GM23338 (cell line): ENCODE data around the gene SLC16A7. TPM values are rescaled to one million over a fixed set of nuclear protein-coding genes. Genes with fewer than 3 reads are reported as not detected.

Experiments
- ATAC-seq: fragments of 200-7000 bp; cut with Tn5 transposase; 3 replicates; pipeline ENCODE4 v1.9.1; 2020
- DNase-seq: peaks from one replicate; pipeline ENCODE4 v3.0.0-alpha.2; 2015; ENCODE audit warnings: low spot score
- H2AFZ ChIP-seq: fragments of 200-600 bp; sonication (generic); 2 replicates; pipeline ENCODE4 v1.8.0; 2016; ENCODE audit warnings: antibody characterized with exemption, mild to moderate bottlenecking, moderate library complexity
- H3F3A ChIP-seq: fragments of 200-600 bp; sonication (generic); replicated peaks from 2 replicates; pipeline ENCODE4 v1.8.0; 2017; ENCODE audit warnings: antibody characterized with exemption, mixed run types, low read depth
- H3K27ac ChIP-seq: fragments of 200-600 bp; sonication (generic); 2 replicates; pipeline ENCODE4 v1.6.1; 2016; ENCODE audit warnings: low read depth
- H3K27me3 ChIP-seq: fragments of 200-600 bp; sonication (generic); 2 replicates; pipeline ENCODE4 v1.8.0; 2016; ENCODE audit warnings: mild to moderate bottlenecking, mixed run types, moderate library complexity; ENCODE audit not compliant: insufficient read depth
- H3K36me3 ChIP-seq: fragments of 200-600 bp; sonication (generic); 2 replicates; pipeline ENCODE4 v1.8.0; 2016; ENCODE audit warnings: mild to moderate bottlenecking; ENCODE audit not compliant: insufficient read depth
- H3K4me1 ChIP-seq: fragments of 200-600 bp; sonication (generic); 2 replicates; pipeline ENCODE4 v1.8.0; 2016; ENCODE audit warnings: mild to moderate bottlenecking, moderate library complexity; ENCODE audit not compliant: insufficient read depth
- H3K4me2 ChIP-seq: fragments of 200-600 bp; sonication (generic); 2 replicates; pipeline ENCODE4 v1.7.1; 2017; ENCODE audit warnings: mixed run types
- H3K4me3 ChIP-seq: fragments of 200-600 bp; sonication (generic); 2 replicates; pipeline ENCODE4 v1.6.1; 2016; ENCODE audit warnings: mixed run types
- H3K79me2 ChIP-seq: fragments of 200-600 bp; sonication (generic); replicated peaks from 2 replicates; pipeline ENCODE4 v1.8.0; 2017; ENCODE audit warnings: mild to moderate bottlenecking; ENCODE audit not compliant: insufficient read depth
- H3K9me2 ChIP-seq: fragments of 200-600 bp; sonication (generic); 2 replicates; pipeline ENCODE4 v1.8.0; 2017; ENCODE audit not compliant: insufficient read depth
- H4K20me1 ChIP-seq: fragments of 200-600 bp; sonication (generic); replicated peaks from 2 replicates; pipeline ENCODE4 v1.8.0; 2017; ENCODE audit warnings: mild to moderate bottlenecking; ENCODE audit not compliant: insufficient read depth
- H3K27ac Mint-ChIP-seq: 2 replicates; pipeline ENCODE4 v1.8.0; 2020; ENCODE audit warnings: inconsistent platforms, mild to moderate bottlenecking, moderate library complexity, mixed read lengths
- H3K27me3 Mint-ChIP-seq: 3 replicates; pipeline ENCODE4 v1.8.0; 2022; ENCODE audit warnings: low read depth, mild to moderate bottlenecking, moderate library complexity, mixed read lengths, inconsistent platforms; ENCODE audit not compliant: insufficient read depth, poor library complexity
- H3K36me3 Mint-ChIP-seq: 3 replicates; pipeline ENCODE4 v1.8.0; 2021; ENCODE audit warnings: low read depth, mild to moderate bottlenecking, inconsistent platforms, moderate library complexity, mixed read lengths
- H3K4me1 Mint-ChIP-seq: 3 replicates; pipeline ENCODE4 v1.8.0; 2020; ENCODE audit warnings: mild to moderate bottlenecking, inconsistent platforms, mixed read lengths
- H3K4me3 Mint-ChIP-seq: 3 replicates; pipeline ENCODE4 v1.8.0; 2021; ENCODE audit warnings: moderate library complexity, mild to moderate bottlenecking, inconsistent platforms, mixed read lengths
- H3K9me3 Mint-ChIP-seq: 3 replicates; pipeline ENCODE4 v1.8.0; 2020; ENCODE audit warnings: moderate library complexity, mild to moderate bottlenecking, inconsistent platforms, mixed read lengths
- CREB1 ChIP-seq: fragments of 250-450 bp; sonication (Bioruptor Pico); IDR thresholded peaks from 2 replicates; pipeline ENCODE4 v1.5.0; 2020; ENCODE audit warnings: low read depth, mild to moderate bottlenecking, moderate library complexity
- CTCF ChIP-seq, 2 experiments: fragments of 200-600 bp in 1 of 2; sonication (generic) in 1 of 2; conservative IDR thresholded peaks; 2 replicates each; pipeline versions ENCODE4 v1.5.1 to v1.6.1; 2016 to 2017; ENCODE audit warnings: antibody characterized with exemption in 2 of 2, low read depth in 2 of 2, mild to moderate bottlenecking in 2 of 2, moderate library complexity in 1 of 2
- ETS1 ChIP-seq: IDR thresholded peaks from 2 replicates; pipeline ENCODE4 v1.6.1; 2016; ENCODE audit warnings: antibody characterized with exemption
- EZH2 ChIP-seq: fragments of 200-600 bp; sonication (generic); IDR thresholded peaks from one replicate; pipeline ENCODE4 v1.8.0; 2017; ENCODE audit warnings: antibody characterized with exemption, mild to moderate bottlenecking, low read depth; ENCODE audit not compliant: unreplicated experiment
- EZH2phosphoT487 ChIP-seq: fragments of 200-600 bp; sonication (generic); IDR thresholded peaks from one replicate; pipeline ENCODE4 v1.8.1; 2018; ENCODE audit warnings: antibody characterized with exemption; ENCODE audit not compliant: unreplicated experiment
- JUNB ChIP-seq: IDR thresholded peaks from one replicate; pipeline ENCODE4 v1.6.1; 2016; ENCODE audit warnings: antibody characterized with exemption; ENCODE audit not compliant: unreplicated experiment
- NANOG ChIP-seq: IDR thresholded peaks from 2 replicates; pipeline ENCODE4 v1.6.1; 2016; ENCODE audit warnings: antibody characterized with exemption, borderline replicate concordance
- POLR2AphosphoS5 ChIP-seq: IDR thresholded peaks from 2 replicates; pipeline ENCODE4 v1.6.1; 2016; ENCODE audit warnings: antibody characterized with exemption, low read depth
- REST ChIP-seq: IDR thresholded peaks from one replicate; pipeline ENCODE4 v1.6.1; 2018; ENCODE audit warnings: antibody characterized with exemption; ENCODE audit not compliant: unreplicated experiment
- STAT1 ChIP-seq: IDR thresholded peaks from one replicate; pipeline ENCODE4 v1.6.1; 2016; ENCODE audit warnings: antibody characterized with exemption; ENCODE audit not compliant: unreplicated experiment
- ZNF114 ChIP-seq: fragments of 250-450 bp; sonication (Bioruptor Pico); IDR thresholded peaks from 2 replicates; pipeline ENCODE4 v1.5.0; 2020; ENCODE audit warnings: mild to moderate bottlenecking, moderate library complexity
- ZNF331 ChIP-seq: fragments of 250-450 bp; sonication (Bioruptor Pico); IDR thresholded peaks from 2 replicates; pipeline ENCODE4 v1.5.0; 2020; ENCODE audit warnings: low read depth, mild to moderate bottlenecking, moderate library complexity
- polyA plus RNA-seq: library from polyadenylated mRNA; unstranded; fragments of >200 nt; fragmentation: Nextera tagmentation; extraction: Ambion mirVana; gene quantifications from 2 replicates; pipeline ENCODE4 v1.2.1, GENCODE V29; 2016
- total RNA-seq: library from RNA; depleted of rRNA; stranded (reverse); fragments of >200 nt; shearing (Covaris generic); gene quantifications from 2 replicates; pipeline ENCODE4 v1.2.3, GENCODE V29; 2014

Gene SLC16A7
- total and polyA plus RNA-seq, 2 experiments from 2014 or later: 2.8 to 4.3 TPM

DNA sequence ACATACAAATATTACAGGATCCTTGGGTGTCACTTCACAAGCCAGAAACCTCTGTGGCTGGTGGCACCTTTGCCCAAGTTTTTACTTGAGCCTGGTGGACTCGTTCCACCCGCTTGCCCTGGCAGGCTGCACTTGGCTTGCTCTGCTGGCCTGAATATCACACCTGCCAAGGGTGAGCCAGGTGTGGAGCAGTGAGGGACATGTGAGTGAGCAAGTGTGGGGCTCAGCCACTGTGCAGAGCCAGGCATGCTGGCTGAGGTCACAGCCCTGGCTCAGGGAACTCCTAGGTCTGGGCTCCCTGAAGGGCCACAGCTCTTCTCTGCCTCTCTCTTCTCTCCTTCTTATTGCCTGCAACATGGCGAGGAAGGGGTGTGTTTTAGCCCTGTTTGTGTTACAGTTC, 82.0 kb downstream of the SLC16A7 start (continued):
- TF ChIP-seq EZH2phosphoT487 (no peak), ZNF114 (no peak), CTCF (conservative IDR thresholded peaks at IDR 0.05; ENCODE audit: low read depth in 2 of 2) (no peak), STAT1 (no peak), ETS1 (no peak)

GRCh38 chr12:59678759-59679411, 83.1 kb downstream of the SLC16A7 start:
- H3K27ac Mint-ChIP-seq: no peak overlapping the region
- no peaks in the 10 kb centered on the region for H3K4me1 ChIP-seq
- no peaks in the 10 kb centered on the region for H3K27me3 ChIP-seq
- no peak overlapping the region for H3K4me2 ChIP-seq
- no peak overlapping the region for H3K4me3 ChIP-seq
- no peak for DNase-seq
- no peak overlapping the region for H3K27ac ChIP-seq
- H3K27me3 Mint-ChIP-seq: peaks cover 3% of the 10 kb centered on the region
- H3K4me3 Mint-ChIP-seq: no peak overlapping the region
- no peaks in the 10 kb centered on the region for H3K9me2 ChIP-seq
- H3K36me3 ChIP-seq: no peaks in the 10 kb centered on the region
- no peak overlapping the region for H2AFZ ChIP-seq
- no peak for ATAC-seq
- H3K79me2 ChIP-seq: no peaks in the 10 kb centered on the region
- no peaks in the 10 kb centered on the region for H3F3A ChIP-seq
- no peaks in the 10 kb centered on the region for H4K20me1 ChIP-seq
- peaks cover 7% of the 10 kb centered on the region; the same call in 2 of the 3 replicates for H3K36me3 Mint-ChIP-seq
- no peaks in the 10 kb centered on the region for H3K4me1 Mint-ChIP-seq
- H3K9me3 Mint-ChIP-seq: peaks cover 11% of the 10 kb centered on the region
- TF ChIP-seq EZH2 (no peak), EZH2phosphoT487 (no peak), POLR2AphosphoS5 (no peak), ETS1 (no peak), CREB1 (no peak), ZNF331 (no peak), JUNB (no peak), ZNF114 (no peak), REST (no peak), NANOG (no peak)
